ENCODE measurements around the gene PHACTR3.

- TF ChIP-seq POLR2A (IDR thresholded peaks at IDR 0.05) (no peak), CTCF (IDR thresholded peaks at IDR 0.05) (no peak), EP300 (IDR thresholded peaks at IDR 0.05) (no peak)
Observed at GRCh38 chr20:59682603-59683002, 78.3 kb downstream of the PHACTR3 start.

All from tibial nerve (tissue), 4 donors.